BJ (cell line): ENCODE measurements around the gene SPAG16. TPM values are rescaled to one million over a fixed set of nuclear protein-coding genes. Genes with fewer than 3 reads are reported as not detected.
A peak's percentile ranks its signal among the peaks of the same experiment; 100 is the strongest.

Source experiments
- CTCF ChIA-PET: fragments of 350-600 bp; formaldehyde crosslinking; extraction: SDS; loops from one replicate; lab custom pipeline; 2021; ENCODE audit warnings: antibody characterized with exemption, inconsistent platforms; lab: Yijun Ruan, JAX
- POLR2A ChIA-PET: fragments of 300-600 bp; sonication (Branson Sonifier 250); formaldehyde crosslinking; extraction: SDS; loops from one replicate; lab custom pipeline; 2021; ENCODE audit warnings: antibody characterized with exemption; lab: Charles Lee
- DNase-seq: peaks from one replicate; pipeline ENCODE4 v3.0.0-alpha.2; 2011; ENCODE audit warnings: low read depth
- H3K27me3 ChIP-seq: 2 replicates; pipeline ENCODE4 v1.6.0; 2011; ENCODE audit warnings: low read length; ENCODE audit not compliant: control insufficient read depth, insufficient read depth
- H3K36me3 ChIP-seq: 2 replicates; pipeline ENCODE4 v1.5.1; 2011; ENCODE audit warnings: low read length; ENCODE audit not compliant: control insufficient read depth, insufficient read depth
- H3K4me3 ChIP-seq: 2 replicates; pipeline ENCODE4 v1.5.1; 2011; ENCODE audit warnings: low read depth, mild to moderate bottlenecking, control low read depth, low read length
- CTCF ChIP-seq: IDR thresholded peaks from 2 replicates; pipeline ENCODE4 v1.5.1; 2011; ENCODE audit warnings: low read depth, mild to moderate bottlenecking, control low read depth, inconsistent platforms, low read length, moderate library complexity; ENCODE audit not compliant: insufficient read depth
- polyA plus RNA-seq: library from polyadenylated mRNA; depleted of rRNA; stranded (reverse); fragments of >200 nt; gene quantifications from 2 replicates; pipeline ENCODE4 v1.2.3, GENCODE V29; 2011

SPAG16 gene
- polyA plus RNA-seq, 1 experiment: 11.0 TPM

GRCh38 chr2:214244847-214245246 lies 960.6 kb downstream of the SPAG16 start:
- CTCF ChIA-PET: interaction anchor here (1.0 kb wide), 1 partner anchor 18 kb away, joined by 3 read pairs; no protein-coding TSS in a partner anchor

GRCh38 chr2:214246417-214246816 lies 962.2 kb downstream of the SPAG16 start:
- ChIA-PET CTCF (no interaction called here), POLR2A (no interaction called here)
- Histone ChIP-seq H3K36me3 (no peaks in the 10 kb centered on the region), H3K4me3 (no peak overlapping the region), H3K27me3 (no peaks in the 10 kb centered on the region)
- TF ChIP-seq CTCF: no peak
- DNase-seq: no peak

More at GRCh38 chr2:214244847-214245246, 960.6 kb downstream of the SPAG16 start:
- no peaks in the 10 kb centered on the region for H3K27me3 ChIP-seq
- no peak overlapping the region for H3K4me3 ChIP-seq
- H3K36me3 ChIP-seq: no peaks in the 10 kb centered on the region
- POLR2A ChIA-PET: no interaction called here
- no peak for TF ChIP-seq CTCF
- no peak for DNase-seq

GRCh38 chr2:214247531-214247930 lies 963.3 kb downstream of the SPAG16 start:
- Histone ChIP-seq H3K27me3 (no peaks in the 10 kb centered on the region), H3K36me3 (no peaks in the 10 kb centered on the region), H3K4me3 (no peak overlapping the region)
- CTCF ChIA-PET: no interaction called here
- no peak for DNase-seq
- no peak for TF ChIP-seq CTCF
- POLR2A ChIA-PET: no interaction called here

- no peak overlapping the region for H3K4me3 ChIP-seq
- no peaks in the 10 kb centered on the region for H3K27me3 ChIP-seq
- H3K36me3 ChIP-seq: no peaks in the 10 kb centered on the region
- TF ChIP-seq CTCF: no peak
- DNase-seq: no peak
- POLR2A ChIA-PET: no interaction called here
- CTCF ChIA-PET: no interaction called here
Measured at GRCh38 chr2:214255046-214255445, 970.8 kb downstream of the SPAG16 start.

- Histone ChIP-seq H3K36me3 (no peaks in the 10 kb centered on the region), H3K27me3 (no peaks in the 10 kb centered on the region), H3K4me3 (no peak overlapping the region)
- peak; percentile 3 for DNase-seq
- CTCF ChIA-PET: no interaction called here
- TF ChIP-seq CTCF: no peak
- POLR2A ChIA-PET: no interaction called here
Measured at GRCh38 chr2:214261683-214262082, 977.4 kb downstream of the SPAG16 start.
